Retinal pigment epithelial cell (primary cell): Measurements from ENCODE around the gene TMEM94.

ENCODE experiments used
- DNase-seq: peaks from one replicate; pipeline ENCODE4 v3.0.0-alpha.2; 2010; ENCODE audit warnings: low read depth
- H3K4me3 ChIP-seq: 2 replicates; pipeline ENCODE4 v1.5.1; 2011; ENCODE audit warnings: mild to moderate bottlenecking, low read length, control low read depth, moderate library complexity
- CTCF ChIP-seq: conservative IDR thresholded peaks from 2 replicates; pipeline ENCODE4 v1.5.1; 2011; ENCODE audit warnings: low read depth, low read length, control low read depth, inconsistent platforms

Gene TMEM94

GRCh38 chr17:75524269-75524969 is 68.0 kb downstream of the TMEM94 start:
- no peak for TF ChIP-seq CTCF
- no peak for DNase-seq
- H3K4me3 ChIP-seq: peak overlapping the region; percentile 58

- DNase-seq: no peak
- peak within 1 kb of the TSS; percentile 58 for H3K4me3 ChIP-seq
- TF ChIP-seq CTCF: peak; percentile 46
These were observed 68.8 kb downstream of the TMEM94 start, which contains the start of gene LLGL2 for GRCh38 chr17:75524970-75525805. Gene LLGL2 (plus strand): TSS chr17:75525697. CDS start chr17:75543427, 17,730 bp downstream.

DNA sequence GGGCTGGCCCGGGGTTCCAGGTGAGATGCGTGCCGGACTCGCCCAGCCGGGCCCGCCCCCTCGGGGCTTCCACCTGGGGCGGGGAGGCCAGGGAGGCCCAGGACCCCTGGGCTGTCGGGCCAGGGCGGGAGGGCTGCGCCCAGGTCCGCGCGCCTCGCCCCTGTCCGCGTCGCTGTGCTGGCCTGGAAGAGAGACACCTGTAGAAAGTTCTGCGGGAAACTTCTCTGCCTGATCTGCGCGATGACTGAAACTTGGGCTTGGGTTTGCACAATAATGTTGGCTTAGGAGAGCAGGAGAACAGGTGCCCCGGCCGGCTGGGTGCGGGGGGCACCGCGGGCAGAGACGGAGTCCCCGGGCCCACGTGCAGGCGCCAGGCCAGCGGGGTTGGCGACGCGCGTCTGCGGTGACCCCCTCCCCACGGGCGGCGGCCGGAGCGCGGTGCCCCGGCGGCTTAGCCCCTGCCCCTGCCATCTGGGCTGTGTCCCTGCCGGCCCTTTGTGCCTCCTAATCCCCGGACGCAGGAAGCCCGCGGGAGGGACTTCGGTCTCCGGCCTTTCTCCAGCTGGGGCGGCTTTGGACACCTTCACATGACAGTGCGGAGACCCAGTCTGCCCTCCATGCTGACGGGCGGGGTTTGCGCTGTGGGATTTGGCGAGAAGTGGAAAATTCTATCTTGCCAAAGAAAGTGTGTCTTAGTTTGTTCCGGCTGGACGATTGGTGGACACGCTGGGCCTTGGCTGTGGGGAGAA is 69.5 kb downstream of the TMEM94 start:
- DNase-seq: no peak
- no peak for TF ChIP-seq CTCF
- peak overlapping the region; percentile 50 for H3K4me3 ChIP-seq

- no peak for DNase-seq
- H3K4me3 ChIP-seq: peak overlapping the region; percentile 50
These were observed 70.3 kb downstream of the TMEM94 start for GRCh38 chr17:75526555-75527270.

GRCh38 chr17:75530837-75531720 is 74.6 kb downstream of the TMEM94 start:
- no peak for TF ChIP-seq CTCF
- DNase-seq: no peak
- H3K4me3 ChIP-seq: no peak overlapping the region

More at GRCh38 chr17:75526555-75527270, 70.3 kb downstream of the TMEM94 start:
- TF ChIP-seq CTCF: no peak

GRCh38 chr17:75531721-75532072 is 75.3 kb downstream of the TMEM94 start:
- DNase-seq: no peak
- no peak overlapping the region for H3K4me3 ChIP-seq
- no peak for TF ChIP-seq CTCF
